Activated CD4-positive, alpha-beta T cell treated with anti-CD3 and anti-CD28 coated beads, Interleukin-2, amount 50 U/mL, for 24 hours (primary cell): Measurements from ENCODE around the gene CDC20B.
"Not testable (repeated sequence)": the region's sequence is repeated elsewhere in the genome, so short reads cannot be mapped to it uniquely, and the experiment has no call there.

Experiments
- DNase-seq, 2 donors: peaks; one replicate each; pipeline ENCODE4 v3.0.0-alpha.2; 2020; ENCODE audit warnings: low read depth in 1 of 2, low spot score in 1 of 2

CDC20B gene

GRCh38 chr5:55162666-55163065 lies 10.3 kb downstream of the CDC20B start:
- no peak for DNase-seq

GRCh38 chr5:55160493-55161209 lies 12.3 kb downstream of the CDC20B start:
- no peak for DNase-seq

GRCh38 chr5:55159763-55160492 lies 13.0 kb downstream of the CDC20B start, which contains the start of gene GPX8:
Gene GPX8 (plus strand): TSS chr5:55160171. CDS start chr5:55160193, 22 bp downstream.
- DNase-seq = peak in 1 of 2 donors; percentile 27

- DNase-seq = no peak
These were observed 18.1 kb downstream of the CDC20B start for GRCh38 chr5:55154873-55155272.

- DNase-seq = no peak
These were observed 20.8 kb downstream of the CDC20B start for GRCh38 chr5:55151923-55152842.

GRCh38 chr5:55149308-55149795 lies 23.6 kb downstream of the CDC20B start:
- no peak for DNase-seq

GRCh38 chr5:55146543-55147151 lies 26.3 kb downstream of the CDC20B start:
- DNase-seq = peak; percentile 59 to 82

GRCh38 chr5:55146080-55146479 lies 26.9 kb downstream of the CDC20B start:
- DNase-seq = no peak

GRCh38 chr5:55143624-55144023 lies 29.4 kb downstream of the CDC20B start:
- DNase-seq = no peak

- DNase-seq = no peak
These were observed 30.9 kb downstream of the CDC20B start for GRCh38 chr5:55141945-55142690.

- DNase-seq = no peak
These were observed 31.9 kb downstream of the CDC20B start for GRCh38 chr5:55140908-55141665.

GRCh38 chr5:55136521-55136920 lies 36.5 kb downstream of the CDC20B start:
- no peak for DNase-seq

GRCh38 chr5:55134053-55134722 lies 38.8 kb downstream of the CDC20B start:
- no peak for DNase-seq

- no peak for DNase-seq
These were observed 49.6 kb downstream of the CDC20B start for GRCh38 chr5:55123365-55123764.

- DNase-seq = no peak
These were observed 58.9 kb downstream of the CDC20B start for GRCh38 chr5:55114061-55114460.

- no peak for DNase-seq
These were observed 59.6 kb downstream of the CDC20B start for GRCh38 chr5:55113327-55113726.

GRCh38 chr5:55110217-55110616 lies 62.8 kb downstream of the CDC20B start:
- no peak for DNase-seq

GRCh38 chr5:55108661-55109060 lies 64.3 kb downstream of the CDC20B start:
- no peak for DNase-seq

- not testable (repeated sequence) for DNase-seq
These were observed 67.0 kb downstream of the CDC20B start for GRCh38 chr5:55105976-55106375.
